Heart left ventricle (tissue), 16 donors: Measurements from ENCODE around the gene EMX2. TPM values are rescaled to one million over a fixed set of nuclear protein-coding genes. Genes with fewer than 3 reads are reported as not detected.
A peak's percentile ranks its signal among the peaks of the same experiment; 100 is the strongest.

Experiments
- ATAC-seq, 4 donors: fragments of 200-7000 bp; cut with Tn5 transposase; one replicate each; pipeline ENCODE4 v1.9.1; 2020 to 2022; ENCODE audit warnings: moderate library complexity in 4 of 4, mild to moderate bottlenecking in 3 of 4, moderate number of reproducible peaks in 1 of 4
- DNase-seq, 5 donors: peaks; one replicate each; pipeline ENCODE4 v3.0.0-alpha.2; 2020
- H3K27ac ChIP-seq, 12 donors: fragments of 200-600 bp; sonication (generic) in 4 of 12; one replicate each; pipeline versions ENCODE4 v1.5.0 to v1.8.0; 2016 to 2022; ENCODE audit warnings: mild to moderate bottlenecking in 2 of 12
- H3K27me3 ChIP-seq, 9 donors: fragments of 200-600 bp; sonication (generic) in 2 of 9; one replicate each; pipeline versions ENCODE4 v1.5.1 to v1.8.0; 2016 to 2022; ENCODE audit warnings: mild to moderate bottlenecking in 3 of 9
- H3K36me3 ChIP-seq, 9 donors: fragments of 200-600 bp; sonication (generic) in 2 of 9; one replicate each; pipeline versions ENCODE4 v1.5.0 to v1.8.0; 2018 to 2022; ENCODE audit warnings: mild to moderate bottlenecking in 2 of 9
- H3K4me1 ChIP-seq, 12 donors: fragments of 200-600 bp; sonication (generic) in 4 of 12; one replicate each; pipeline versions ENCODE4 v1.5.0 to v1.8.0; 2016 to 2022; ENCODE audit warnings: mild to moderate bottlenecking in 3 of 12
- H3K4me3 ChIP-seq, 12 donors: fragments of 200-600 bp; sonication (generic) in 4 of 12; one replicate each; pipeline versions ENCODE4 v1.5.0 to v1.8.0; 2017 to 2022; ENCODE audit warnings: mild to moderate bottlenecking in 9 of 12, moderate library complexity in 4 of 12
- H3K9me3 ChIP-seq, 12 donors: fragments of 200-600 bp; sonication (generic) in 4 of 12; one replicate each; pipeline versions ENCODE4 v1.5.0 to v1.8.0; 2016 to 2022; ENCODE audit warnings: mild to moderate bottlenecking in 1 of 12
- POLR2A ChIP-seq, 2 donors: fragments of 450-650 bp; IDR thresholded peaks; one replicate each; pipeline ENCODE4 v1.6.1; 2017; ENCODE audit warnings: antibody characterized with exemption in 2 of 2, mild to moderate bottlenecking in 2 of 2, moderate library complexity in 2 of 2
- WGBS, 4 donors: extraction: QIAGEN DNeasy Blood & Tissue Kit in 2 of 4; methylation state at CpG; one replicate each; pipeline versions ENCODE4 v1.1.5 to v1.1.7; 2013 to 2018; 5-methylcytosine and 5-hydroxymethylcytosine counted together
- intact Hi-C, 10 donors: fragments of 100-400 bp; cut with DNase I; formaldehyde crosslinking; loops; one replicate each; pipeline versions ENCODE4 v1.11.1 to v1.14.2; 2022
- polyA plus RNA-seq, 2 donors: library from polyadenylated mRNA; stranded (reverse); fragments of 200-250 nt; gene quantifications; one replicate each; pipeline ENCODE4 v1.2.3, GENCODE V29; 2013
- total RNA-seq, 9 donors: library from RNA; depleted of rRNA in 2 of 9; stranded (reverse); fragments of >200 nt in 2 of 9; fragmentation: NEBNext Ultra II Directional in 3 of 9; extraction: Animal tissue kit (Norgen Biotek cat#: 25700) in 3 of 9; gene quantifications; one replicate each; pipeline versions ENCODE4 v1.1.0 to v1.2.4, GENCODE V29; 2016 to 2023
- TF ChIP-seq, protein P1 (sequence below), 12 donors: fragments of 200-600 bp; sonication (generic) in 4 of 12; IDR thresholded peaks; one replicate each; pipeline versions ENCODE4 v1.5.0 to v1.8.0; 2018 to 2022; ENCODE audit warnings: antibody characterized with exemption in 12 of 12, mild to moderate bottlenecking in 5 of 12
- donor health status: ischemic (EF 13 %, LVEDD 7.1; RV severe dilation, severe dysfunction).
- donor health status: healthy with polysubstance abuse.
- donor health status: DM: no; HTN: yes; CAD: no.
- donor health status: DM: no; HTN: no; CAD: no.
- donor health status: ischemic (EF 25% LVEDD 6.9; RV normal size, moderate dysfunction).
- donor health status: ischemic (EF 25% LVEDD 5.7; RV mildly dilated, moderate dysfunction).
- donor health status: healthy.
- donor health status: DM: yes; HTN: yes; CAD: no.
- donor health status: ischemic (EF 35%, LVEDD 5.7; RV mildly dilated, moderate dysfunction).
- donor health status: nonischemic (EF 11% LVEDD 7.7; RV severe dilation, severe dysfunction).
- donor health status: DM: yes; HTN: yes; CAD: no.
- donor health status: PGD.
- donor health status: ischemic (EF 29% LVEDD 5.4; RV normal size, mild dysfunction).
- donor health status: nonischemic (EF 23%, LVEDD 6.1; RV moderate dilation, normal function).

EMX2 gene
- total and polyA plus RNA-seq, 11 donors, result 0.06 to 0.54 (median 0.19) TPM; not detected in 4

DNA sequence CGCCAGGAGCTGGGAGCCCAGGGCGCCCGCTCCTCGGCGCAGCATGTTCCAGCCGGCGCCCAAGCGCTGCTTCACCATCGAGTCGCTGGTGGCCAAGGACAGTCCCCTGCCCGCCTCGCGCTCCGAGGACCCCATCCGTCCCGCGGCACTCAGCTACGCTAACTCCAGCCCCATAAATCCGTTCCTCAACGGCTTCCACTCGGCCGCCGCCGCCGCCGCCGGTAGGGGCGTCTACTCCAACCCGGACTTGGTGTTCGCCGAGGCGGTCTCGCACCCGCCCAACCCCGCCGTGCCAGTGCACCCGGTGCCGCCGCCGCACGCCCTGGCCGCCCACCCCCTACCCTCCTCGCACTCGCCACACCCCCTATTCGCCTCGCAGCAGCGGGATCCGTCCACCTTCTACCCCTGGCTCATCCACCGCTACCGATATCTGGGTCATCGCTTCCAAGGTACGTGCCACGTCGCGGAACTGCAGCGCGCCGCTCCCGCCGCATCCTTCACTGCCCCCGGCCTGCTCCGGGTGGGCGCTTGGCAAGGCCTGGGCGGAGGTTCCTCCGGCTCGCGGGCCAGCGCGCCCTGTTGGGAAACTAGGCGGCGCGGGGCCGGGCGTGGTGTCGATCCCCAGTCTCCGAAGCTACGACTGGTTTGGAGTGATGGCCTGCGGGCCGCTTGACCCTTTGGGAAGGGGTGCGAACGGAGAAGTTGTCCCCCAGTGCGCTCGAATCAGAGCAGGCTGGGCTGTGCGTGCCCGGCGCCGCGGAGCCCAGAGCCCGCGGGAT is 868 bp downstream of the EMX2 start:
- no peak for DNase-seq
- intact Hi-C loops, result no loop called here
- ATAC-seq, result peak in 2 of 4 donors; percentile 13 to 43
- WGBS, 4 donors, result 0 to 2% (median 1%) methylated on average over 24 to 90 of the region's 90 CpGs
- Histone ChIP-seq H3K4me3 (peak overlapping the region; percentile 7 to 55 (median 36)), H3K36me3 (no peaks in the 10 kb centered on the region), H3K4me1 (peaks cover 0 to 49% (median 26%) of the 10 kb centered on the region in 12 donors), H3K27ac (no peak overlapping the region), H3K27me3 (peaks cover 53 to 100% (median 96%) of the 10 kb centered on the region in 9 donors), H3K9me3 (no peaks in the 10 kb centered on the region)
- TF ChIP-seq POLR2A (IDR thresholded peaks at IDR 0.05), result no peak
- TF ChIP-seq, protein P1, sequence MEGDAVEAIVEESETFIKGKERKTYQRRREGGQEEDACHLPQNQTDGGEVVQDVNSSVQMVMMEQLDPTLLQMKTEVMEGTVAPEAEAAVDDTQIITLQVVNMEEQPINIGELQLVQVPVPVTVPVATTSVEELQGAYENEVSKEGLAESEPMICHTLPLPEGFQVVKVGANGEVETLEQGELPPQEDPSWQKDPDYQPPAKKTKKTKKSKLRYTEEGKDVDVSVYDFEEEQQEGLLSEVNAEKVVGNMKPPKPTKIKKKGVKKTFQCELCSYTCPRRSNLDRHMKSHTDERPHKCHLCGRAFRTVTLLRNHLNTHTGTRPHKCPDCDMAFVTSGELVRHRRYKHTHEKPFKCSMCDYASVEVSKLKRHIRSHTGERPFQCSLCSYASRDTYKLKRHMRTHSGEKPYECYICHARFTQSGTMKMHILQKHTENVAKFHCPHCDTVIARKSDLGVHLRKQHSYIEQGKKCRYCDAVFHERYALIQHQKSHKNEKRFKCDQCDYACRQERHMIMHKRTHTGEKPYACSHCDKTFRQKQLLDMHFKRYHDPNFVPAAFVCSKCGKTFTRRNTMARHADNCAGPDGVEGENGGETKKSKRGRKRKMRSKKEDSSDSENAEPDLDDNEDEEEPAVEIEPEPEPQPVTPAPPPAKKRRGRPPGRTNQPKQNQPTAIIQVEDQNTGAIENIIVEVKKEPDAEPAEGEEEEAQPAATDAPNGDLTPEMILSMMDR (IDR thresholded peaks at IDR 0.05), result peak in 1 of 12 donors; percentile 8

DNA sequence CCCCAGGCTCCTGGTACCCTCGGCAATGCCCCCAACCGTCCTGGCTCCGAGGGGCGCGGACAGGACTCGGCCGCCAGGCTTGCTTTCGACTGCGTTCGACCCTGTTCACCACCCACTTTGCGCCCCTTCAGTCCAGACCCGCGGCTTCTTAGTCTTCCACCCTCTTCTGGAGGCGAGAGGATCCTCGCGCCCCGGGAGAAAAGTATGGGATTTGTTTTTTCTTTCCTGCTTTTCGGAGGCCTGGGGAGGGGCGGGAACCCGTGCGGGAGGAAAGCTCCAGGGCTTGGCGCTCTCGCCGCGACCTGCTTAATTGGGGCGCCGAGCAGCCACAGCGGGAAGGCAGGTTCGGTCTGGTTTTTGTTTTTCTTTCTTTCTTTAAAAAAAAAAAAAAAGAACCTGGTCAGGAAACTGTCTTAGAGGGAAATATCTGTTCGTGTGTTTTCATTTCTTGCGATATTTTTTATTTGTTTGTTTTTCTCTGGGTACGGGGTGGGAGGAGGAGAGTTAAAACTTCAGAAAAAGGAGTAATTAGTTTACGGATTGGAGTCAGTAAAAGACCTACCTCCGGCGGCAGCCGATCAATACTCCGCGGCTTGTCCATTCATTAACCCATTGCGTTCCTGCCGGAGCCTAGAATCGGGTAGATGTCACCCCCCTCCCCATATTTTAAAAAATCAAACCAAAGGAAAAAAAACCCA is 1.6 kb downstream of the EMX2 start:
- TF ChIP-seq, protein P1 (IDR thresholded peaks at IDR 0.05), result no peak
- TF ChIP-seq POLR2A (IDR thresholded peaks at IDR 0.05), result no peak
- 1 to 4% (median 2%) methylated on average over 30 to 41 of the region's 41 CpGs for WGBS, 4 donors
- H3K36me3 ChIP-seq, result no peaks in the 10 kb centered on the region
- peaks cover 0 to 49% (median 26%) of the 10 kb centered on the region in 12 donors for H3K4me1 ChIP-seq
- H3K27ac ChIP-seq, result no peak overlapping the region
- H3K27me3 ChIP-seq, result peaks cover 51 to 100% (median 96%) of the 10 kb centered on the region in 9 donors
- DNase-seq (no peak), ATAC-seq (no peak)
- H3K4me3 ChIP-seq, result peak overlapping the region; percentile 15 to 55 (median 36)
- intact Hi-C loops, result no loop called here
- no peaks in the 10 kb centered on the region for H3K9me3 ChIP-seq

DNA sequence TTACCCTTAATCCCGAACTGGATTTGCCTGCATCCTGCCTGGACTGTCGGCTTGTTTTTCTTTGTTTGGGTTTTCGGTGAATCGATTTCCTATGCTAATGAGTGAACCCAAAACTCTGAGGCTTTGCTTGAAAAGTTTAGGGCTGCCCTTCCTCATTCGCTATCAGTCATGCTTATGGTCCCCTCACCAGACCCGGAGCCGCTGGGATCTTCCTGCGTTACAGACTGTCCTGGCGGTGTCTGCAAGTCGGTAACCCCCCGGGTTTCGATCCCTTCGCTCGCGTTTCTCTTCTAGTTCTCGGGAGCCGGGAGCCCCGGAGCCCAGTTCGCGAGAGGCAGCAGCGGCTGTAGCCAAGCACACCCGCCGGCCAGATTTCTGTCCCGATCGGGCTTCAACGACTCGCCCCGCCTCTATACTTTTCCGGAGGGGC is 2.2 kb downstream of the EMX2 start:
- TF ChIP-seq, protein P1 (IDR thresholded peaks at IDR 0.05), result no peak
- TF ChIP-seq POLR2A (IDR thresholded peaks at IDR 0.05), result no peak
- WGBS, 4 donors, result 2 to 6% (median 3%) methylated on average over 23 to 29 of the region's 29 CpGs
- H3K4me3 ChIP-seq, result peak overlapping the region; percentile 21 to 55 (median 35)
- no peak for DNase-seq
- H3K27me3 ChIP-seq, result peaks cover 48 to 100% (median 96%) of the 10 kb centered on the region in 9 donors
- no peaks in the 10 kb centered on the region for H3K36me3 ChIP-seq
- no peaks in the 10 kb centered on the region for H3K9me3 ChIP-seq
- no peak overlapping the region for H3K27ac ChIP-seq
- ATAC-seq, result no peak
- intact Hi-C loops, result no loop called here
- H3K4me1 ChIP-seq, result peaks cover 0 to 49% (median 26%) of the 10 kb centered on the region in 12 donors
